ENCODE measurements around the gene TES.

DNA sequence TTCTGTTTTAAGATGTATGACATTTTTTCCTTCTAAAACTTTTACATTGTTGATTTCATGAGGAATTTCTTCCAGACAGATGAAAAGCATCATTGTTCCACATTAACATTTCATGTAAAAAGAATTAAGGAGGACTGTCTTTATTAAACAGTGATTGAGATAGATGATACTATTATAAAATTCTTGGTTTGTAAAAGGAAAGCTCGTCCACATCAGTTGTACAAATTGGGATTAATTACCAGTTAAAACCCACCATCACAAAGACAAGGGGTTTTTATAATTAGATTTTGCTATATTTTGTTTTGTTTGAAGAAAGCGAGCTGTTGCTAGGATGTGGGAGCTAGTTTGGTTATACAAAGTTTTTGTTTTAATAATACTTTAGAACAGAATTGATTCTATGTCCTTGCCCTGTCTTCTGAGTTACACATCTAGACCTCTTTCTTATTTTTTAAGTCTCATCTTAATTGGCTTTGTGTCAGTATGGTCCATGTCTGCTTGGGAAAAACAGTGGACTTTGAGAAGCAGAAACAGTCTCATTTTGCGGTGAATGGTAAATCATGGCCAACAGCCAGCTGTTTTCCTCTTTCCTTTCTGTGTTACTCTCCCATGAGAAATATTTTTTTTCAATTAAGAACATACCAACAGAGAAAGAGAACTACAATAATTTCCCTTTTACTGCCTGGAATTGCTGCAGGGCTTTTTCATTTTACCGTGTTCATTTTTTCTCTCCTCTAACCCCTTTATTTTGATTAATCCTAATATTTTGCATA is 3.2 kb downstream of the TES start:
- TF ChIP-seq YY1 (IDR thresholded peaks at IDR 0.05; ENCODE audit: insufficient read depth, insufficient read length) (no peak), ZNF274 (IDR thresholded peaks at IDR 0.05; ENCODE audit: low read depth, low read length) (no peak), SUZ12 (IDR thresholded peaks at IDR 0.05; ENCODE audit: extremely low read depth, insufficient read depth, insufficient read length) (no peak)

Data from NT2/D1 (cell line).